Caco-2 (cell line): ENCODE measurements around the gene OLFML3. TPM values are rescaled to one million over a fixed set of nuclear protein-coding genes. Genes with fewer than 3 reads are reported as not detected.
A peak's percentile ranks its signal among the peaks of the same experiment; 100 is the strongest.

Source experiments
- BruUV-seq: library from RNA; stranded (reverse); fragments of 400-500 nt; replicated peaks from 2 replicates; lab custom pipeline; 2021; lab: Mats Ljungman, UMichigan
- CTCF ChIA-PET: fragments of 300-600 bp; sonication (Branson Sonifier 250); formaldehyde crosslinking; loops from one replicate; lab custom pipeline; 2022; ENCODE audit warnings: antibody characterized with exemption; lab: Charles Lee
- POLR2A ChIA-PET: fragments of 300-600 bp; sonication (Branson Sonifier 250); formaldehyde crosslinking; loops from one replicate; lab custom pipeline; 2022; ENCODE audit warnings: antibody characterized with exemption; lab: Charles Lee
- DNase-seq, 2 experiments: peaks; one replicate each; pipeline versions ENCODE4 v3.0.0 to v3.0.0-alpha.2; 2020 to 2022
- H3K27me3 ChIP-seq: replicated peaks from 2 replicates; pipeline ENCODE4 v1.6.0; 2011; ENCODE audit warnings: low read length; ENCODE audit not compliant: control insufficient read depth, insufficient read depth
- H3K36me3 ChIP-seq: 2 replicates; pipeline ENCODE4 v1.5.1; 2011; ENCODE audit warnings: low read length; ENCODE audit not compliant: control insufficient read depth, insufficient read depth
- H3K4me1 ChIP-seq: fragments of 250-450 bp; sonication (Bioruptor Pico); 2 replicates; pipeline ENCODE4 v1.5.1; 2020; ENCODE audit warnings: mild to moderate bottlenecking
- H3K4me3 ChIP-seq: 2 replicates; pipeline ENCODE4 v1.5.1; 2011; ENCODE audit warnings: low read depth, mild to moderate bottlenecking, control low read depth, low read length
- H3K9me3 ChIP-seq: fragments of 250-450 bp; sonication (Bioruptor Pico); 2 replicates; pipeline ENCODE4 v1.5.1; 2020; ENCODE audit warnings: mild to moderate bottlenecking, moderate library complexity
- H3K27ac Mint-ChIP-seq: one replicate; pipeline ENCODE4 v1.8.0; 2022; ENCODE audit warnings: mixed read lengths; ENCODE audit not compliant: unreplicated experiment
- H3K27me3 Mint-ChIP-seq: one replicate; pipeline ENCODE4 v1.8.0; 2022; ENCODE audit warnings: mixed read lengths; ENCODE audit not compliant: insufficient read depth, unreplicated experiment
- H3K36me3 Mint-ChIP-seq: one replicate; pipeline ENCODE4 v1.8.0; 2022; ENCODE audit warnings: mild to moderate bottlenecking, mixed read lengths; ENCODE audit not compliant: insufficient read depth, unreplicated experiment
- H3K4me1 Mint-ChIP-seq: one replicate; pipeline ENCODE4 v1.8.0; 2022; ENCODE audit warnings: low read depth, mixed read lengths; ENCODE audit not compliant: unreplicated experiment
- H3K4me3 Mint-ChIP-seq: one replicate; pipeline ENCODE4 v1.8.0; 2022; ENCODE audit warnings: mild to moderate bottlenecking, moderate library complexity, mixed read lengths; ENCODE audit not compliant: unreplicated experiment
- H3K9me3 Mint-ChIP-seq: one replicate; pipeline ENCODE4 v1.8.0; 2022; ENCODE audit warnings: mixed read lengths; ENCODE audit not compliant: unreplicated experiment
- CTCF ChIP-seq, 2 experiments: fragments of 200-600 bp in 1 of 2; IDR thresholded peaks; 1 replicate in 1 of 2; 2 replicates in 1 of 2; pipeline versions ENCODE4 v1.5.1 to v1.8.0; 2011 to 2022; ENCODE audit warnings: antibody characterized with exemption in 1 of 2, control low read depth in 1 of 2, inconsistent platforms in 1 of 2, low read depth in 1 of 2, low read length in 1 of 2, mild to moderate bottlenecking in 1 of 2, moderate library complexity in 1 of 2; ENCODE audit not compliant: insufficient read depth in 1 of 2, severe bottlenecking in 1 of 2, unreplicated experiment in 1 of 2
- intact Hi-C: fragments of 100-400 bp; cut with micrococcal nuclease; formaldehyde crosslinking; loops from one replicate; pipeline ENCODE4 v1.10.0; 2022; ENCODE audit not compliant: unreplicated experiment
- total RNA-seq: library from RNA; stranded (reverse); gene quantifications from 2 replicates; pipeline ENCODE4 v1.2.3, GENCODE V29; 2022

The OLFML3 gene
- total RNA-seq, 1 experiment from 2014 or later: 36.5 TPM

- CTCF ChIA-PET: interaction anchor here (1.3 kb wide), 1 partner anchor 156 kb away, joined by 4 read pairs; no protein-coding TSS in a partner anchor
These were observed 1.4 kb upstream of the OLFML3 start for GRCh38 chr1:113977906-113978305.

GRCh38 chr1:113980110-113980509 is 836 bp downstream of the OLFML3 start:
- no TSS peak for BruUV-seq
- H3K9me3 ChIP-seq: no peaks in the 10 kb centered on the region
- intact Hi-C loops: no loop called here
- Mint-ChIP-seq H3K4me1 (no peaks in the 10 kb centered on the region), H3K4me3 (no peak overlapping the region), H3K36me3 (no peaks in the 10 kb centered on the region), H3K27me3 (no peaks in the 10 kb centered on the region), H3K27ac (peak overlapping the region; percentile 69), H3K9me3 (peaks cover 7% of the 10 kb centered on the region)
- ChIA-PET CTCF (interaction anchor here (1.7 to 2.1 kb wide), 2 partner anchors 128 to 302 kb away, joined by 23 to 31 read pairs; no protein-coding TSS in a partner anchor), POLR2A (no interaction called here)
- no peaks in the 10 kb centered on the region for H3K36me3 ChIP-seq
- no peak for TF ChIP-seq CTCF (IDR thresholded peaks at IDR 0.05; ENCODE audit: insufficient read depth in 1 of 2, low read depth in 1 of 2, low read length in 1 of 2, severe bottlenecking in 1 of 2, unreplicated experiment in 1 of 2)
- H3K4me1 ChIP-seq: peaks cover 15% of the 10 kb centered on the region
- H3K27me3 ChIP-seq: no peaks in the 10 kb centered on the region
- no peak overlapping the region for H3K4me3 ChIP-seq
- DNase-seq: no peak

More at GRCh38 chr1:113977906-113978305, 1.4 kb upstream of the OLFML3 start:
- H3K4me3 ChIP-seq: no peak overlapping the region
- intact Hi-C loops: loop anchor here (1.0 to 5.0 kb wide), 2 partner anchors 304 to 369 kb away; no protein-coding TSS in a partner anchor
- H3K4me1 ChIP-seq: peaks cover 15% of the 10 kb centered on the region
- Mint-ChIP-seq H3K4me3 (no peak overlapping the region), H3K9me3 (peaks cover 7% of the 10 kb centered on the region), H3K4me1 (no peaks in the 10 kb centered on the region), H3K27ac (no peak overlapping the region), H3K27me3 (no peaks in the 10 kb centered on the region), H3K36me3 (peaks cover 8% of the 10 kb centered on the region)
- DNase-seq: no peak
- BruUV-seq: no TSS peak
- TF ChIP-seq CTCF (IDR thresholded peaks at IDR 0.05; ENCODE audit: insufficient read depth in 1 of 2, low read depth in 1 of 2, low read length in 1 of 2, severe bottlenecking in 1 of 2, unreplicated experiment in 1 of 2): no peak
- no peaks in the 10 kb centered on the region for H3K36me3 ChIP-seq
- H3K9me3 ChIP-seq: no peaks in the 10 kb centered on the region
- POLR2A ChIA-PET: no interaction called here
- no peaks in the 10 kb centered on the region for H3K27me3 ChIP-seq

- no TSS peak for BruUV-seq
- H3K27ac Mint-ChIP-seq: no peak overlapping the region
- no peaks in the 10 kb centered on the region for H3K4me1 Mint-ChIP-seq
- TF ChIP-seq CTCF (IDR thresholded peaks at IDR 0.05; ENCODE audit: insufficient read depth in 1 of 2, low read depth in 1 of 2, low read length in 1 of 2, severe bottlenecking in 1 of 2, unreplicated experiment in 1 of 2): no peak
- peaks cover 15% of the 10 kb centered on the region for H3K4me1 ChIP-seq
- H3K27me3 ChIP-seq: no peaks in the 10 kb centered on the region
- H3K36me3 ChIP-seq: no peaks in the 10 kb centered on the region
- H3K4me3 ChIP-seq: no peak overlapping the region
- peaks cover 17% of the 10 kb centered on the region for H3K9me3 Mint-ChIP-seq
- intact Hi-C loops: no loop called here
- no peak for DNase-seq
- no peaks in the 10 kb centered on the region for H3K9me3 ChIP-seq
- no peak overlapping the region for H3K4me3 Mint-ChIP-seq
- H3K36me3 Mint-ChIP-seq: no peaks in the 10 kb centered on the region
- ChIA-PET CTCF (no interaction called here), POLR2A (no interaction called here)
- H3K27me3 Mint-ChIP-seq: no peaks in the 10 kb centered on the region
These were observed 3.0 kb downstream of the OLFML3 start for GRCh38 chr1:113981962-113982931.
